ENCODE results near the gene ATRIP. TPM values are rescaled to one million over a fixed set of nuclear protein-coding genes. Genes with fewer than 3 reads are reported as not detected.

The ATRIP gene
- total RNA-seq, 4 donors from 2014 or later, result 7.5 to 10.5 (median 9.3) TPM

DNA sequence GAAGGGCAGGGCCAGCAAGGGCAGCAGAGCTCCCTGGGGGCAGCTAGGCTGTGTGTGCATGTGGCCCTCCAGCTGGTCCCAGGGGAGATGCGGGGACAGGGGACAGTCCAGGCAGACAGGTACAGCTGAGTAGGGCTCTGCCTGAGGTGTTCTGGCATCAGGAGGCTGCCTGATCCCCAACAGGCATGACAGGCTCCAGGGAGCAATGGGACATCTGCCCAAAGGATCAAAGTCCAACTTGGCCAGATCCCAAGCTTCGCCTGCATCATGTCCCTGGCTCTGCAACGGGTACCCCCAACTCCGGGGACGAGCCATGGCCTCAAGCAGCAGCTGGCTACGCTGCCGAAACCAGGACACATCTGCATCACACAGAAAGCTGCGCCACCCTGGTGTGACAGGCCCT lies 21.8 kb downstream of the ATRIP start:
- 68 to 78% methylated on average over 7 of the region's 8 CpGs for WGBS, 2 donors
- H3K27me3 ChIP-seq, result no peaks in the 10 kb centered on the region
- H3K9me3 ChIP-seq, result no peaks in the 10 kb centered on the region
- no peak for DNase-seq (ENCODE audit: low spot score in 2 of 2)
- peaks cover 0 to 51% (median 6%) of the 10 kb centered on the region in 3 donors for H3K36me3 ChIP-seq
- no peak overlapping the region for H3K4me3 ChIP-seq
- peak overlapping the region; percentile 18 to 99 (median 98) for H3K27ac ChIP-seq
- H3K4me1 ChIP-seq, result peaks cover 2 to 73% (median 63%) of the 10 kb centered on the region in 4 donors
- TF ChIP-seq POLR2A (IDR thresholded peaks at IDR 0.05) (no peak), EP300 (IDR thresholded peaks at IDR 0.05) (no peak)
- TF ChIP-seq, protein P1, sequence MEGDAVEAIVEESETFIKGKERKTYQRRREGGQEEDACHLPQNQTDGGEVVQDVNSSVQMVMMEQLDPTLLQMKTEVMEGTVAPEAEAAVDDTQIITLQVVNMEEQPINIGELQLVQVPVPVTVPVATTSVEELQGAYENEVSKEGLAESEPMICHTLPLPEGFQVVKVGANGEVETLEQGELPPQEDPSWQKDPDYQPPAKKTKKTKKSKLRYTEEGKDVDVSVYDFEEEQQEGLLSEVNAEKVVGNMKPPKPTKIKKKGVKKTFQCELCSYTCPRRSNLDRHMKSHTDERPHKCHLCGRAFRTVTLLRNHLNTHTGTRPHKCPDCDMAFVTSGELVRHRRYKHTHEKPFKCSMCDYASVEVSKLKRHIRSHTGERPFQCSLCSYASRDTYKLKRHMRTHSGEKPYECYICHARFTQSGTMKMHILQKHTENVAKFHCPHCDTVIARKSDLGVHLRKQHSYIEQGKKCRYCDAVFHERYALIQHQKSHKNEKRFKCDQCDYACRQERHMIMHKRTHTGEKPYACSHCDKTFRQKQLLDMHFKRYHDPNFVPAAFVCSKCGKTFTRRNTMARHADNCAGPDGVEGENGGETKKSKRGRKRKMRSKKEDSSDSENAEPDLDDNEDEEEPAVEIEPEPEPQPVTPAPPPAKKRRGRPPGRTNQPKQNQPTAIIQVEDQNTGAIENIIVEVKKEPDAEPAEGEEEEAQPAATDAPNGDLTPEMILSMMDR (IDR thresholded peaks at IDR 0.05), result no peak

DNA sequence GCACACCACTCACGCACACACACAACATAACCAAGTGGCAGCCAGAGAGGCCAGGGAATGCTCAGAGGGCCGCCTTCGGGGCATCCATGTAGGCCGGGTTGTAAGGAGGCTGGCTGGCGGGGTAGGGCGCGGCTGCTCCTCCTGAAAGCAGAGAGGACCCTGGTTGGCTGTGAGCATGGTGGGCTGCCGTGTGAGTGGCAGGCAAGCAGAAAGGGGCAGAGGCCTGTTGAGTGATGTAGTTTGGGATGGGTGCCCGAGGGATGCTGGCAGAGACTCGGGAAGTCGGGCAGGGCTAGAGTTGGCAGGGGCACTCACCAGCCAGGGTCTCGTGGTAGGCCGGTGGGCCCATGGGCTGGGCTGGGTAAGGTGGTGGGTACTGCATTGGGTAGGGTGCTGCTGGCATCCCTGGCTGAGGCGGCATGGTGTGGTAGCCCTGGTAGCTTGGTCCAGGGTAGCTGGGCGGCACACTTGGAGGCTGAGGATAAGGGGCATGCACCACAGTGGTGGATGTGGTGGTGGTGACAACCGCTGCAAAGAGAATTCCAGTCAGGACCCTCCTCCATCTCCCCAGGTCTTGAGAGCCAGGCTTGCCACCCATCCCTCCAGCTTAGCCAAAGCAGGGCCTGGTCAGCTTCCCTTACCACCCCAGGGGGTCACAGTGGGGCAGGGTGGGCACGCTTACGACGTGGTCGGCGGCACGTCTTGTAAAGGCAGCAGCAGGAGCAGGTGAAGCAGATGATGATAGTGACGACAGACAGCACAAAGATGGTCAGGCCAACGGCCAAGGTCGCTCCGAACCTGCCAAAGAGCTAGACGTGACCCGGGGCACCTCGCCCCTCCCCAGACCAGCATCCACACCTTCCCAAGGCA lies 22.7 kb downstream of the ATRIP start:
- Histone ChIP-seq H3K9me3 (no peaks in the 10 kb centered on the region), H3K36me3 (peaks cover 0 to 46% (median 6%) of the 10 kb centered on the region in 3 donors), H3K27me3 (no peaks in the 10 kb centered on the region), H3K4me3 (no peak overlapping the region), H3K27ac (peak overlapping the region; percentile 18 to 99 (median 98)), H3K4me1 (peaks cover 2 to 76% (median 63%) of the 10 kb centered on the region in 4 donors)
- no peak for DNase-seq (ENCODE audit: low spot score in 2 of 2)
- 85 to 87% methylated on average over 27 to 29 of the region's 29 CpGs for WGBS, 2 donors
- TF ChIP-seq EP300 (IDR thresholded peaks at IDR 0.05) (no peak), POLR2A (IDR thresholded peaks at IDR 0.05) (no peak)
- TF ChIP-seq, protein P1 (IDR thresholded peaks at IDR 0.05), result no peak

DNA sequence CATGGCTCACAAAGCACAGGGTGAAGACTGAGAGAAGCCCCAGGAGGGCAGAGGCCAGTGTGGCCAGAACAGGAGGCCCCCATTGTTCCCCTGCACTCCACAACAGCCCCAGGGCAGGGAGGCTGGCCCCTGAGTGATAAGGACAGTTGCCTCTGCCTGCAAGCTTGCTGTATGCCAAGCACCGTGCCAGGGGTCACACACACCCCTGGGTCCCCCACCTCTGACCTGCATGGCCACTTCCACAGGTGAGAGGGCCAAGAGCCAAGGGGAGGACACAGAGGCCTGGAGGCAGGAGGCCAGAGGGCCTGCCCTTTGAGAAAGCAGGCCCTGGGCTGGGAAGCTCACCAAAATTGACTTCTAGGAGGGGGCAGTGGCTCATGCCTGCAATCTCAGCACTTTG lies 23.7 kb downstream of the ATRIP start:
- Histone ChIP-seq H3K27me3 (no peaks in the 10 kb centered on the region), H3K4me3 (no peak overlapping the region), H3K9me3 (no peaks in the 10 kb centered on the region), H3K27ac (peak overlapping the region in 3 of 4 donors; percentile 65 to 98 (median 98)), H3K4me1 (peaks cover 2 to 73% (median 57%) of the 10 kb centered on the region in 4 donors), H3K36me3 (peaks cover 0 to 38% (median 6%) of the 10 kb centered on the region in 3 donors)
- WGBS, 2 donors, result 0 to 60% methylated on average over 1 of the region's 1 CpG
- no peak for TF ChIP-seq POLR2A (IDR thresholded peaks at IDR 0.05)
- TF ChIP-seq, protein P1 (IDR thresholded peaks at IDR 0.05), result no peak
- TF ChIP-seq EP300 (IDR thresholded peaks at IDR 0.05), result no peak
- DNase-seq (ENCODE audit: low spot score in 2 of 2), result no peak

DNA sequence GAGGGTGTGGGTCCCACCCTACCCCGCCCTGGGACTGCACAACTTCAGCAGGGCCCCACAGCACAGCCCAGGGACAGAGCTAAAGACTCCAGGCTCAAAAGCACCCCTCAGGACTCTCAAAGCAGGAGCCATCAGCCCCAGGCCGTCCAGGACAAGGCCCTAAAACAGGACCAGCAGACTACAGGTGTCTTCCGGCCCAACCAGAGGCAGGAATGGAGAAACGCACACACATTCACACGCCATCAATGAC lies 26.1 kb downstream of the ATRIP start:
- H3K4me3 ChIP-seq, result peak overlapping the region; percentile 70 to 82 (median 73)
- no peak for DNase-seq (ENCODE audit: low spot score in 2 of 2)
- peaks cover 0 to 41% (median 6%) of the 10 kb centered on the region in 3 donors for H3K36me3 ChIP-seq
- H3K4me1 ChIP-seq, result peaks cover 2 to 57% (median 44%) of the 10 kb centered on the region in 4 donors
- H3K9me3 ChIP-seq, result no peaks in the 10 kb centered on the region
- TF ChIP-seq POLR2A (IDR thresholded peaks at IDR 0.05), result no peak
- no peak for TF ChIP-seq EP300 (IDR thresholded peaks at IDR 0.05)
- TF ChIP-seq, protein P1 (IDR thresholded peaks at IDR 0.05), result no peak
- peak overlapping the region; percentile 97 to 100 (median 98) for H3K27ac ChIP-seq
- WGBS, 2 donors, result 0 to 6% methylated on average over 4 to 5 of the region's 5 CpGs
- H3K27me3 ChIP-seq, result no peaks in the 10 kb centered on the region

GRCh38 chr3:48472923-48473616 lies 26.5 kb downstream of the ATRIP start:
- WGBS, 2 donors, result 4 to 6% methylated on average over 15 to 17 of the region's 17 CpGs
- peak; percentile 84 to 88 for DNase-seq (ENCODE audit: low spot score in 2 of 2)

More at GRCh38 chr3:48472923-48473616, 26.5 kb downstream of the ATRIP start:
- TF ChIP-seq POLR2A (IDR thresholded peaks at IDR 0.05) (peak; percentile 61 to 87), EP300 (IDR thresholded peaks at IDR 0.05) (peak; percentile 91 to 97)
- TF ChIP-seq, protein P1 (IDR thresholded peaks at IDR 0.05), result peak in 4 of 5 experiments; percentile 37 to 72 (median 62)
- peaks cover 2 to 52% (median 40%) of the 10 kb centered on the region in 4 donors for H3K4me1 ChIP-seq
- H3K36me3 ChIP-seq, result peaks cover 0 to 41% (median under 1%) of the 10 kb centered on the region in 3 donors
- peak overlapping the region; percentile 97 to 100 (median 98) for H3K27ac ChIP-seq
- H3K4me3 ChIP-seq, result peak overlapping the region; percentile 70 to 82 (median 73)
- no peaks in the 10 kb centered on the region for H3K9me3 ChIP-seq
- H3K27me3 ChIP-seq, result no peaks in the 10 kb centered on the region

Data from tibial nerve (tissue), 4 donors.